HG03521 (cell line): ENCODE results near the gene BRD7.

Source experiments
- ATAC-seq: cut with Tn5 transposase; IDR thresholded peaks from one replicate; pipeline ENCODE4 v1.9.1; 2021; ENCODE audit warnings: mild to moderate bottlenecking, moderate library complexity; ENCODE audit not compliant: unreplicated experiment

BRD7 gene

GRCh38 chr16:50305441-50306061 is 63.2 kb downstream of the BRD7 start:
- no peak for ATAC-seq

GRCh38 chr16:50304467-50305440 is 64.0 kb downstream of the BRD7 start:
- no peak for ATAC-seq

GRCh38 chr16:50303605-50304466 is 65.0 kb downstream of the BRD7 start:
- ATAC-seq: no peak

- ATAC-seq: no peak
Measured at GRCh38 chr16:50303041-50303604, 65.7 kb downstream of the BRD7 start.

- no peak for ATAC-seq
Measured at GRCh38 chr16:50302472-50303005, 66.2 kb downstream of the BRD7 start.

GRCh38 chr16:50301626-50302471 is 66.9 kb downstream of the BRD7 start:
- ATAC-seq: no peak

- no peak for ATAC-seq
Measured at GRCh38 chr16:50300942-50301625, 67.7 kb downstream of the BRD7 start.

- no peak for ATAC-seq
Measured at GRCh38 chr16:50299508-50300105, 69.2 kb downstream of the BRD7 start.

- no peak for ATAC-seq
Measured at GRCh38 chr16:50298591-50299507, 69.9 kb downstream of the BRD7 start.

- no peak for ATAC-seq
Measured at GRCh38 chr16:50298075-50298460, 70.7 kb downstream of the BRD7 start.

GRCh38 chr16:50297301-50298074 is 71.3 kb downstream of the BRD7 start:
- no peak for ATAC-seq

GRCh38 chr16:50296807-50297206 is 72.0 kb downstream of the BRD7 start:
- ATAC-seq: no peak

GRCh38 chr16:50295541-50296132 is 73.2 kb downstream of the BRD7 start:
- ATAC-seq: no peak

GRCh38 chr16:50294955-50295354 is 73.8 kb downstream of the BRD7 start:
- no peak for ATAC-seq

- ATAC-seq: no peak
Measured at GRCh38 chr16:50293994-50294855, 74.6 kb downstream of the BRD7 start.
